OCI-LY3 (cell line): ENCODE data around the gene SYT1.

Source experiments
- CTCF ChIP-seq: fragments of 200-600, 300-600 bp; sonication (generic); IDR thresholded peaks from 2 replicates; pipeline ENCODE4 v1.5.1; 2014; ENCODE audit warnings: antibody characterized with exemption, low read length, low read depth
- EZH2phosphoT487 ChIP-seq: fragments of 200-600 bp; shearing (Covaris generic); IDR thresholded peaks from 2 replicates; pipeline ENCODE4 v1.6.1; 2018; ENCODE audit warnings: antibody characterized with exemption, mixed run types, low read depth

- TF ChIP-seq CTCF (no peak), EZH2phosphoT487 (no peak)
Observed at GRCh38 chr12:78970041-78970440, 105.5 kb downstream of the SYT1 start.
